ENCODE measurements around the gene KIRREL1.
A peak's percentile ranks its signal among the peaks of the same experiment; 100 is the strongest.

KIRREL1 gene

DNA sequence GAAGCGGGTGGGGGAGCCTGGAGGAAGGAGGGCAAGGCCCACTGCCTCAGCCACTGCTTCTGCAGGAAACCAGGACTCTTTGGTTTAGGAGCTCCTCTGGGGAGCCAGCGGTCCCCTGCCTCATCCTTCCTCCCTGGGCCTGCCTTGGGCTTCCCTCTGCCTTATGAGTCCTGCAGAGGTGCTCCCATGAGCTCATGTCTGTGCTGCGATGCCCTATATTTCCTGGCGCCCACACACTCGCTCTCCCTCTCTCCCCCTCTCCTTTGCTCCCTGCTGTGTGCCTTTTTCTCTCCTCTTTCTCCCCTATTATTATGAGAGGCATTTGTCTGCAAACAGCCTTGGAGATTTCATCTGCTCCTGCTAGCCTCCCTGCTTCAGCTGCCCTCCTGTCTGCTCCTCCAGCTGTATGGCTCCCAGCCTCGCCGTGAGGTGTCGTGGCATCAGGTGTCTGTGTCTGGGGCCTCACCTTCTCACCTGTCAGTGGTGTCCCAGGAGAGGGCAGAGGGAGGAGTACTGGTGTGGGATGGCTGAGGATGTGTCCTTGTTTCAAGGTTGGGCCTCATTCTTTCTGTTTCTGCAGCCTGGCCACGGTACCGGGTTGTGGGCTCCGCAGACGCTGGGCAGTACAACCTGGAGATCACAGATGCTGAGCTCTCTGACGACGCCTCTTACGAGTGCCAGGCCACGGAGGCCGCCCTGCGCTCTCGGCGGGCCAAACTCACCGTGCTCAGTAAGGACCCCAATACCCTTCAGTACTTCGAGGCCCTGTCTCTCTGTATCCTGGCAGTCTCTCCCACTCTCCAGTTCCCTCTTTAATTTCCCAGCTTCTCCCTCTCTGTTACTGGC lies 84.2 kb downstream of the KIRREL1 start:
- no peak for DNase-seq

DNA sequence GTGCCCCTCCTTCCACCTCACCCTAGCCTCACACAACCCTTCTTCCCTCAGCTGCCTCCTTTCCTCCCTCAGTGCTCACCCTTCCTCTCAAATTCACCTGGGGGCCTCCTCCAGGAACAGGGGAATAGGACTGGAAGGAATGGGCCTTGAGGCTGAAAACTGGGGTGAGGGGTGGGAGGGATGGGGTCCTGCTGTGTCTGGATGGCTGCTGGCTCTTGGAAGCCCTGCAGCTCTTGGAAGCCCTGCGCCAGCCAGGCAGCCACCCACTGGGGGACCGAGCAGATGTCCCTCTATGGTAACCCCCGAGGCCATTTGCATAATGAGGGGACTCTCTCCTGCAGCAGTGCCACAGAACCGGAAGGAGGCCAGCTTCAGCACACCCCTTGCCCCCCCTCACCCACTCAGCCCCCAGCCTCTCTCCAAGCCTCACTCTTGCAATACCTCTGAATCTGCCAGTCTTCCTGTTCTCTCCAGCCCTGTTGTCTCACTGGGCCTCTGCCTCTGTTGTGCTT lies 85.2 kb downstream of the KIRREL1 start:
- no peak for DNase-seq

DNA sequence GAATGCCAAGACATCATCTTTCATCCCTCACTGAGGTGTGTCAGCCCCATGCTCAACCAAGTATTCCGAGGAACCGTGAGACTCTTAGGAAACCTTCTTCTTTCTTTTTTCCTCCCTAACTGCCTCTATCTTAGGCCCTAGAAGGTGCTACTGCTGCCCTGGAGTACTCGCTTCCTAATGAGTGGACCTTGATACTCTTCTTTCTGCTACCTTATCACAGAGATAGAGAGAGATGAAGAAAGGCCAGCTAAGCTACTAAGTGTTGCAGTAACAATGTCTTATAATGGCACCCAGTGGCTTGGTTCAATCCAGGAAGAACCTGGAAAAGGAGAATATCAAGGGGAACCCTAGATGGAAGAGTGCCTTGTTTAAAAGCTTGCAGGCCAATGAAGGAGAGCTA lies 86.6 kb downstream of the KIRREL1 start:
- DNase-seq = no peak

DNA sequence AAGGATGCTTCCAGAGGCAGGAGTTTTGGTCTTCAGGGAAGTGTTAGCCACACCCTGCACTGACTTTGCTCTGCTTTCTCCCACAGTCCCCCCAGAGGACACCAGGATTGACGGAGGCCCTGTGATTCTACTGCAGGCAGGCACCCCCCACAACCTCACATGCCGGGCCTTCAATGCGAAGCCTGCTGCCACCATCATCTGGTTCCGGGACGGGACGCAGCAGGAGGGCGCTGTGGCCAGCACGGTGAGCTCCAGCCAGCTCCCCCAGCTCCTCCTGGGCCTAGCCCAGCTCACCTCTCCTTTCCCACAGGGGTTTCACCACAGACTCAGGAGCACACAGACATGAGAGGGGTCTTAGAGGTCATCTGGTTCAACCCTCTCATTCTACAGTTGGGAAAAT lies 90.9 kb downstream of the KIRREL1 start:
- no peak for DNase-seq

DNA sequence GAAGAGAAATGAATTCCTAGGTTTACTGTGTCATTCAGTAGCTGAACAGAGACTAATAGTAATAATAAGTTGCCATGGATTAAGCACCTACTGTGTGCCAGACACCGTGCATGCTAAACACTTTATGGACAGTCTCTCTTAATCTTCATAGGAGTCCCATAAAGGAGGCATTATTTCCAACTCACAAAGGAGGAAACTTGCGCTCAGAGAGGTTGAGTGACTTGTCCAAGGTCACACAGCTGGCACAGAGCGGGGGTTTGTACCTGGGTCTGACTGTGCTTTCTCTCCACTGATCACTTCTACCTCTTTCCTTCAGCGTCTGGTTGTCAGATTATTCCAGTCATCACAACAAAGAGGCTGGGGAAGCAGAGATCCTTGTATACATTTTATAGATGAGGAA lies 91.3 kb downstream of the KIRREL1 start:
- DNase-seq = no peak

DNA sequence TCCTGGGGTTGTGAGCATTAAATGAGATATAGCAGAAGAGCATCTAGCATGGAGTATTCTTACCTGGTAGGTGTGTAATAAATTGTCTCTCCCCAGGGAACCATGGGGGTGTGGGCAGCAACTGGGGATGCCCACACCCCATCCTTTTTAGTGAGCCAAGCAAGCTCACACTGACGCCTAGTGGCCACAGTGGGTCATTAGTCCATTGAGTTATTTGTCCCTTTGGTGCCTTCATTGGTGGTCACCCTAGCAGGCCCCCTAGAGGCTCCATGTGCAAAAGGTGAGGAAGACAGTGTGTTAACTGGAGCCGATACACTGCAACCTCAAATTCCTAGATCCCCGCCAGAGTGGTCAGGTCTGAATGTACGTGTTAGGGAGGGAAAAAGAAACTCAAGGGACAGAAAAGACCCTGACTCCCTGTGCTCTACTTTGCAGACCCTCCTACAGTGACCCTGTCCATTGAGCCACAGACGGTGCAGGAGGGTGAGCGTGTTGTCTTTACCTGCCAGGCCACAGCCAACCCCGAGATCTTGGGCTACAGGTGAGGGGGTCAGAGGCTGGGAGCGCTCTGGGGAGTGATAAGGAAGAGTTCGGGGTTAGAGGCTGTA lies 94.0 kb downstream of the KIRREL1 start:
- peak; percentile 83 for DNase-seq

DNA sequence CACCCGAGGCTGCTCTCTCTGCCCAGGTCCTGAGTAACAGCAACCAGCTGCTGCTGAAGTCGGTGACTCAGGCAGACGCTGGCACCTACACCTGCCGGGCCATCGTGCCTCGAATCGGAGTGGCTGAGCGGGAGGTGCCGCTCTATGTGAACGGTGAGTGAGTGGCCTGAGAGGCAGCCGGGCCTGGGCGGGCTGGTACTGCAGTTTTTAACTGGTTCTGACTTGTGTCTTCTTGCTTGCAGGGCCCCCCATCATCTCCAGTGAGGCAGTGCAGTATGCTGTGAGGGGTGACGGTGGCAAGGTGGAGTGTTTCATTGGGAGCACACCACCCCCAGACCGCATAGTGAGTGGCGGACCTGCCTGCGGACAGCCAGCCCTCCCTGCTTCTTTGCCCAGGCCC lies 96.0 kb downstream of the KIRREL1 start:
- no peak for DNase-seq

DNA sequence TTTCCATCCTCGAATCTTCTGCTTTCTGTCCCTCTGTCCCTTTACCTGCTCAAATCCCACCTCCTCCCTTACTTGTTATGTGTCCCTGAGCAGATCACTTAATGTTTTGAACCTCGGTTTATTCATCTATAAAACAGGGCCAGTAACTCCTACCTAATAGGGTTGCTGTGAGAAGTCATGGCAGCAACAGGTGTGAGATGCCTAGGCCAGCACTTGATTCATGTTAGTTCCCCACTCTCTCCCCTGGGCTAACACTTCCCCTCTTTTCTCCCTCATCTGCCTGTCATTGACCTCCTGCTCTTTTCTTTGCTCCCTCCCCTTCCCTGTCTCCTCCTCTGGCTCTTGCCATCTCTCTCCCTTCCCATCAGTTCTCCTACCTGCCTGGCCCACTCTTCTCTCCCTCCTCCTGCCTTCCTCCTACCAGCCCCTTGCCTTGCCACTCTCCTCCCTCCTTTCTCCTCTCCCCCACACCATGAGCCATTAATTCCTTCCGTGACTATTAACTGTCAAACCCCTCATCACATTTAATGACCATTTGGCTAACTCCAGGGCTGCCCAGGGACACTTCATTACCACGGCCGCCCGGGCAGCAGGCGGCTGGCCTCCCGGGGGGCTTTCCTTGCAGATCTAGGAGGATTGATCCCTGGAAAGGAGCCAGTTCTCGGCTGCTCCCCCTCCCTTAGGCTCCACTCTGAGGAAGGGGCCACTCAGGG lies 96.6 kb downstream of the KIRREL1 start:
- no peak for DNase-seq

DNA sequence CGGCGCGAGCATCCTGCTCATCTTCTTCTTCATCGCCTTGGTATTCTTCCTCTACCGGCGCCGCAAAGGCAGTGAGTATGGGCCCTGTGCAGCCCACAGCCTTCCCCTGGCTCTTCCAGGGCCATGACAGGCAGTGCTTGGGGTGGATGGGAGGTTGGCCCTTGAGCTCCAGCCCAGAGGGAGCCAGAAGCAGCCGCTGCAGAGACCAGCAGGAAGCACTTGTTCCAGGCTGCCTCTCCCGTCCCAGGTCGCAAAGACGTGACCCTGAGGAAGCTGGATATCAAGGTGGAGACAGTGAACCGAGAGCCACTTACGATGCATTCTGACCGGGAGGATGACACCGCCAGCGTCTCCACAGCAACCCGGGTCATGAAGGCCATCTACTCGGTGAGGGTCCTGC lies 99.9 kb downstream of the KIRREL1 start:
- no peak for DNase-seq

DNA sequence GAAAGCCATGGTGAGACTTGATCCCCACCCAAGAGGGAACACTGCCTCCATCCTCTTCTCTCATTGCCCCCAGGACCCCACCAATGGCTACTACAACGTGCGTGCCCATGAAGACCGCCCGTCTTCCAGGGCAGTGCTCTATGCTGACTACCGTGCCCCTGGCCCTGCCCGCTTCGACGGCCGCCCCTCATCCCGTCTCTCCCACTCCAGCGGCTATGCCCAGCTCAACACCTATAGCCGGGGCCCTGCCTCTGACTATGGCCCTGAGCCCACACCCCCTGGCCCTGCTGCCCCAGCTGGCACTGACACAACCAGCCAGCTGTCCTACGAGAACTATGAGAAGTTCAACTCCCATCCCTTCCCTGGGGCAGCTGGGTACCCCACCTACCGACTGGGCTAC lies 101.1 kb downstream of the KIRREL1 start:
- no peak for DNase-seq

DNA sequence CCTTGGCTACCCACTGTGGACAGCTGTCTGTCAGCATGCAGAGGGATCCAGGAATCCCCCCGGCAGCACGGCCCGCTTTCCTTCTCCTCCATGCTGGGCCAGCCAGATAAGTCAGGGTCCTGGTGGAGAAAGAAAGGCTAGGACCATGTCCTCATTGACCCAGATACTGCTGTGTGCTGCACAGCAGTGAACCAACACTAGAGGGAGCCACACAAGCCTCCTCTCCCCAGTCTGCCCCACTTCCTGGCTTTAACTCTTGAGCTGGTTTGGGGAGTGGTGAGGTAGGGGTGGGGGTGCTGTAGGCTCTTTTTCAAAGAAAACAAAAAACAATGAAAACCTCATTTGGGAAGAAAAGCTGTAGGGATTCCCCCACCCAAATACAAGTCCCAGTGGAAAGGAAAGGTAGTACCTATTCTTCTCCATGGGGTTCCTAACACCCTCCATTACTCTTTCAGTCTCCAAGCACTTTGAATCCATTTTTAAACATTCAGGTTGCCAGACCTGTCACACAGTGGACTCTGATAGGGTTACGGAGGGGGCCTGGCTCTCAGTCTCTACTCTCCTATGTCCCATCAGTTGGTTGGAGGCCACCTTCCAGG lies 102.4 kb downstream of the KIRREL1 start:
- peak; percentile 80 for DNase-seq

DNA sequence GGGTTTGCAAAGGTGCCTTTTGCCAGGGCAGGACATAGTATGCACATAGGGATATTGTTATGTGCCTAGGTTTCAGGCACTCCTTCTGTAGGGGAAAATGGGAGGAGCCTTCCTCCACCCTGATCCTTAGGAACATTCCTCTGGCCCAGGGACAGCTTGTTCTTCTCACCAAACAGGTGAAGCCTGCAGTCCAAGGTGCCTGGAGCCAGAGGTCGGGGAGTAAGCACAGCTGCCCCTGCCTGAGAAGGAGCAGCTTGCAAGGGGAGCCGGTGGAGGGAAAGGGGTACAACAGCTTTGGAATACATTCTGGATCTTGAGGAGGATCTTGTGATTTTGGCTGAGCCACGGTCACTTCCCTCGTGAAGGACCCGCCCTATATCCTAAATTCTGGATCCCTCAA lies 104.8 kb downstream of the KIRREL1 start:
- DNase-seq = no peak

DNA sequence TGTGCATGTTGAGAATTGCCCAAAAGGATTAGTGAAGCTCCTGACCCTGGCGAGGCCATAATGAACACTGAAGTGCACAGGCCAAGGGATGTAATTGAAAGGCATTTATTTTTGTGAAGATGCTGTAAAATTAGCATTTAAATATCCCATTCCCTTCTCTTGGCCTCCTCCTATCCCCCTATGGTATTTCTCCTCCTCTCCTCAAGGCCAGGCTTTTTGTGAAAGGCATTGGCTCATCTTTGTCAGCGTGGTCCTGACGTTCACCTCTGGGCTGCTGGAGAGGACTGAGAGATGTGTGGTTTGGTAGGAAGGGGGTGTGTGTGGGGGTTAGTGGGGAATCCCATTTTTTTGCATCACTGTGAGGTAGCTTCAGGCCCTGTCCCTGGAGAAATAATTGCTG lies 105.7 kb downstream of the KIRREL1 start:
- DNase-seq = no peak

DNA sequence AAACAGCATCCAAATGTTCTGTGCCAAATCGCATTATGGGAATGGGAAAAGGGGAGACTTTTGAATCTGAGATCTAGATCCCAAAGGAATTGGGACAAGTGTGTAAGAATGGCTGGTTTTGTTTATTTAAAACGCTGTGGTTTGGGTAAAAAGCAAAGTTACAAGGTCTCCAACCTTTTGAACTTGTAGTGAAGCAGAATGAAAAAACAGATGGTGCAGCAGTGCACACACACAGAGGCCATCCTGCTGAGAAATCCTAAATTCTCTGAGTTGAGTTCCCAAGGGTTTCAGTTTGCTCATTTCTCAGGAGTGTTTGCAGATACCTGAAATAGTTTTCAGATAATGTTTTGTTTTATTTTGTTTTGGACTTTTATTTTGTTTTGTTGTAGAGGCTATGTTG lies 107.1 kb downstream of the KIRREL1 start:
- DNase-seq = no peak

DNA sequence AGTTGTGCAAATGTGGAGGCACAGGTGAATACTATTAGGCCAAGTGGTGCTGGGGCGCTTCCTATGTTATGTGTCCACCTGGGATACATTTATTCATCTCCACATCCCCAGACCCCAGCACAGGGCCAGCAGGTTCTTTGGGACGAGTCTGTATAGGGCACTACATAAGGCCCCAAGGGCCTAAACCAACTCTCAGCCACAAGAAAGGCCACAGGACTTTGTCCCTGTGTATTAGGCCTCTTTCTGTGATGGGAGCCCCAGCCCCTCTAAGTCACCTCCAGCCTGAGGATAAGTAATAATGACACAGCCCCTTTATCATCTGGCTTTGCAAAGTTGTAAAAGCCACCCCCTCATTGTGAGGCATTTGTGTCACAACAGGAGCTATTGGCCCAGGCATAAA lies 108.0 kb downstream of the KIRREL1 start:
- no peak for DNase-seq

DNA sequence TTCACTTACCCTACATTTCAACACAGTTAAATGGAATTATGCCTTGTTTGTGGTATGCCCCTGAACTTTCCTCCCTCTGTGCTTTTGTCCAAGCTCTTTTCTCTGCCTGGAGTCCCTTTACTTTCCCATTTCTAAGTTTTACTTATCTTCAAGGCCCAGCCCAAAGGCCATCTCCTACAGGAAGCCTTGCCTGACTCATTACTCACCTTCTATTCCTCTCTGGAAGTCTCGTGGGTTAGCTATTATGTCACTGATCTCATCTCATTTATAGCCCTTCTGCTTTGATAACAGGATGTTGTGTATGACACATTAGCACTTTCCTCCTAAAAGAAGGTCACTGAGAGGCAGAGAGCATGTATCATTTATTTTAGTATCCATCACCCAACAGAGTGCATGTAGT lies 108.5 kb downstream of the KIRREL1 start:
- DNase-seq = no peak

DNA sequence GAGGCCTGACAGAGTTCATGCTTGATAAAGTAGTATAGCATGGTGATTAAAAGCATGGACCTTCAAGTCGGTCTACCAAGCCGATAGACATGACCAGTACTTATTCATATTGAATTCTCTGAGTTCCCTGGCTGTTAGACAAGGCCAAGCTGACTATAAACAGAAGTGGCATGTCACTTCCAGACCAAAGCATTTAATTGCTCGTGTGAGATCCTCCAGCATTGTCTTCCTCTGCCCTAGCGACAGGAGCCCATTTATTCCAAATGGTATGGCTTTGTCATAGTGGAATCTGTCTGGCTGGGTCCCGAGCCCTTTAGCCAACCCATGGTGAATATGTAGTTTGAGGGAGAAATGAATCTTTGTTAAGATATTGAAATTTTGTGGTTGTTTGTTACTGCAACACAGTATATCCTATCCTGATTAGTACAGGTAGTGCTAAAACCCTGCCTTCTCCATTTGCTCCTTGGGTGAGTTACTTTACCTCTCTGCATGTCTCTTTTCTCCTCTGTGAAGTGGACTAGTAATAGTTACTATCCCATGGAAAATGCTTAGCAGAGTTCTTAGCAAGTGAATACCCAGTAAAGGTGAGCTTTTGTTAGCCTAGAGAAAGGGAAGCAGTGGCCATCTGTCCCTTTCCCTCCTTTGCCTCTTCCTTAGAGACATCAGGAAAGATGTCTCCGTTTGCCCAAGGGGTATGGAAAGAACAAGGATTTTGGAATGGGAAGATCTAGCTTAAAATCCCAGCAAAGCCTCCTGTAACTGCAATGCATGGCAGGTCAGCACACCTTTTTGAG lies 109.6 kb downstream of the KIRREL1 start:
- DNase-seq = no peak

DNA sequence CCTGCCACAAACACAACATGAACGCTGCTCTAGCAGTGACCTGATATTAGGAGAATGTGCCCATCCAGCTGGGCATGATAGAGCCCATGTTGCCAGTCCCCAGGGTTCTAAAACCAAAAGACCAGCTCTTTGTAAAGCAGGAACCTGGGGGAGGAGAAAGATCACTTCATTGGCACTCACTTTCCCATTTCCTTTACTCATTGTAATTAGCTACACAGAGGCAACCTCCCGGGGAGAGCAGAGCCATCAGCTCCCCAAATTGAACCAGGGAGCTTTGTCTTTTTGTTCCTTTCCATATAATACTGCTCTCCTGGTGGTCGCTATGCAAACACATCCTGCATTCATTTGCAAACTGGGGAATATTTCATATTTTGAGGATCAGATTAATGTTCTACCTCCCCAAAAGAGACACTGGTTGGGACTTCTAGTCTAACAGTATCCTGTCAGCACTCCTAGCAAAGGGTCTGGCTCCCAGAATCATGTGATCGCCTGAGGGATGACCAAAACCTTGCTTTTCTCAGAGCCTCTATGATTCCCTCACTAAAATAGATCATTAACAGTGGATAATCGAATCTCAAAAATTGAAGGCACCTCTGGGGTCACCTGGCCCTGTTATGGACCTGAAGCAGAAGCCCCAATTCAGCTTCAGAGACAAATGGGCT lies 110.5 kb downstream of the KIRREL1 start:
- DNase-seq = no peak

DNA sequence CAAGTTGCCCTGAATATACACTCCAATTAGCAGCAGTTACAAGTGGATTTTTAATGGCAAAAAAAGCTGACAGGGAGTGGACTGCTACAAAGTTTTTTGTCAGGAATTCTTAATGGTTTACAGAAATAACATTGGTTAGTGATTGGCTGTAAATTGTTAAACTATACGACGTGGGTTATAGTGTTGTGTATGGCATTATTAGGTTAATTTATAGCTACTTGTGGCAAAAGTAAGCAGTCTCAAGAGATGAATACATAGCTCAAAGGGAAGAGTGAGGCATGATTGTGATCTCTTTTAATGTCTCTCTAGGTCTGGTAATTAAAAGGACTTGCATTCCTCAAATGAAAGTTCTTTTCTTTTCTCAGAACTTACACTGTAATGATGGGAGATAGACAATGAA lies 111.4 kb downstream of the KIRREL1 start:
- DNase-seq = no peak

DNA sequence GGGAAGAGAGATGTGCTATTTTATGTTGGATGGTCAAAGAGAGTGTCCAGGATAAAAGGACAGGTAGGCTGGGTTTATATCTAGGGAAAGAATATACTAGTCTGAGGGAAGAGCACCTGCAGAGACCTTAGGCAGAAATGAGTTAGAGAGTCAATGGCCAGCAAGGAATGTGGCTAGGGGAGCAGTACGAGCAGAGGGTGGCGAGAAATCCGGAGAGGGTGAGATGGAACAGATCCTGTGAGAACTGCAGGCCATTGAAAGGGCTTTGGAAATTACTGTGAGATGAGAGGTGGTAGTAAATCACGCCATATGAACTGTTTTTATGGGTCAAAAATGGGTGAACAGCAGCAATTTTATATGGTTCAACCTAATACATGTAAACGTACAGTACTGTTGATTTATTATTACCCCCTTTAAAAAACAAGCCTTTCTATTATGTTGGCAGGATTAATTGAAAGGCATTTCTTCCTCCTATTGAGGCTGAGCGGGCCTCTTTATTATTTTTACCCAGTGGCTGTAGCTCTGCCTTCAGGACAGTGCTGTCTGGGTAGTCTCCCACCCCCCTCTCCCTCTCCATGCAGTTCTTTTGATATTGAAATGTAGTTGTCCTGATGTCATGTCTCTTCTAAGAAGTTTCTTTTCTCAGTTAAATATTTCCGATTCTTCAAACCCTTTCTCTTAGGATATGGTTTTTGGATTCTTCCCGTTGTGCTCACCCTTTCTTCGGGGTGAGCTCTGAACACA lies 112.1 kb downstream of the KIRREL1 start:
- no peak for DNase-seq

DNA sequence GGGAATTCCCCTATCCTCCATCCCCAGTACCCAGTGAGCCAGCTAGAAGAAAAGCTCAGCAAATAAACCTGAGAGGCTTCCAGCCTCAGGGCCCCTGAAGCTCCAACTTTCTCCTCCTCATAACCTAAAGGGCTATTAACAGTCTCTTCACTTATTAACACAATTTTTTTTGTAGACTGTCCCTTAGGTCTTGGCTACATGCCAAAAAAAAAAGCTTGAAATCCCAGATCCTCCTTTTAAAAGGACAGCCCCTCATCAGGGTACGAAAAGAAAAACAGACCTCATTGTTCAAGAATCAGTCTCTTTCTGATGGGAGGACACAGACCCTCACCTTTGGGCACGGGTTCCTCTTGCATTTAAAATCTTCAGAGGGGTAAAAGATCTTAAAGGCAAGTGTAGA lies 114.5 kb downstream of the KIRREL1 start:
- DNase-seq = no peak

Data from 8988T (cell line).